Testis (tissue), 2 donors: ENCODE data around the gene LRRTM4.

Experiments used
- CTCF ChIP-seq, 3 experiments: fragments of 450-650 bp in 2 of 3; fragments of 200-600 bp in 1 of 3; sonication (generic) in 1 of 3; IDR thresholded peaks; one replicate each; pipeline ENCODE4 v1.5.1; 2016 to 2019; ENCODE audit warnings: antibody characterized with exemption in 3 of 3, mild to moderate bottlenecking in 2 of 3, moderate library complexity in 1 of 3
- POLR2A ChIP-seq: fragments of 450-650 bp; IDR thresholded peaks from one replicate; pipeline ENCODE4 v1.6.1; 2017; ENCODE audit warnings: antibody characterized with exemption, mild to moderate bottlenecking, moderate library complexity

GRCh38 chr2:76826691-76827090 is 695.5 kb downstream of the LRRTM4 start:
- no peak for TF ChIP-seq CTCF (IDR thresholded peaks at IDR 0.05)
- no peak for TF ChIP-seq POLR2A
